H9 (cell line): ENCODE data around the gene RAP1B. TPM values are rescaled to one million over a fixed set of nuclear protein-coding genes. Genes with fewer than 3 reads are reported as not detected.

ENCODE experiments used
- DNase-seq: peaks from one replicate; pipeline ENCODE4 v3.0.0-alpha.2; 2017
- H2AFZ ChIP-seq: one replicate; pipeline ENCODE4 v1.6.1; 2013; ENCODE audit warnings: mild to moderate bottlenecking, low read length, control low read depth, moderate library complexity
- H2AK5ac ChIP-seq: 2 replicates; pipeline ENCODE4 v1.6.1; 2013; ENCODE audit warnings: low read length, control low read depth, mixed read lengths; ENCODE audit not compliant: insufficient read length
- H2BK120ac ChIP-seq: one replicate; pipeline ENCODE4 v1.6.1; 2013; ENCODE audit warnings: low read depth, mild to moderate bottlenecking, low read length, control low read depth, inconsistent platforms; ENCODE audit not compliant: poor library complexity, severe bottlenecking
- H2BK12ac ChIP-seq: 2 replicates; pipeline ENCODE4 v1.6.1; 2013; ENCODE audit warnings: low read length, control low read depth, mixed read lengths, low read depth; ENCODE audit not compliant: insufficient read length
- H2BK15ac ChIP-seq: 2 replicates; pipeline ENCODE4 v1.6.1; 2013; ENCODE audit warnings: low read depth, low read length, control low read depth
- H2BK20ac ChIP-seq: one replicate; pipeline ENCODE4 v1.6.1; 2013; ENCODE audit warnings: low read depth, mild to moderate bottlenecking, low read length, control low read depth, inconsistent platforms; ENCODE audit not compliant: poor library complexity, severe bottlenecking
- H2BK5ac ChIP-seq: 2 replicates; pipeline ENCODE4 v1.6.1; 2013; ENCODE audit warnings: low read length, control low read depth, mixed read lengths; ENCODE audit not compliant: insufficient read length
- H3K14ac ChIP-seq: 2 replicates; pipeline ENCODE4 v1.6.1; 2013; ENCODE audit warnings: low read length, control low read depth; ENCODE audit not compliant: insufficient read depth
- H3K18ac ChIP-seq: 2 replicates; pipeline ENCODE4 v1.6.1; 2013; ENCODE audit warnings: low read depth, mild to moderate bottlenecking, mixed read lengths, low read length, control low read depth; ENCODE audit not compliant: insufficient read length
- H3K23ac ChIP-seq: 2 replicates; pipeline ENCODE4 v1.6.1; 2013; ENCODE audit warnings: low read length, control low read depth, mixed read lengths, low read depth; ENCODE audit not compliant: insufficient read length
- H3K23me2 ChIP-seq: 2 replicates; pipeline ENCODE4 v1.6.1; 2013; ENCODE audit warnings: low read depth, mild to moderate bottlenecking, mixed read lengths, low read length, control low read depth; ENCODE audit not compliant: insufficient read length, poor library complexity, severe bottlenecking
- H3K27ac ChIP-seq: 2 replicates; pipeline ENCODE4 v1.5.1; 2013; ENCODE audit warnings: low read length, control low read depth, mixed read lengths, low read depth; ENCODE audit not compliant: insufficient read length
- H3K27me3 ChIP-seq: 2 replicates; pipeline ENCODE4 v1.6.1; 2013; ENCODE audit warnings: low read length, control low read depth, inconsistent platforms; ENCODE audit not compliant: insufficient read depth
- H3K4ac ChIP-seq: 2 replicates; pipeline ENCODE4 v1.6.1; 2013; ENCODE audit warnings: low read depth, mild to moderate bottlenecking, control low read depth, inconsistent platforms, low read length, moderate library complexity
- H3K4me1 ChIP-seq: 2 replicates; pipeline ENCODE4 v1.6.1; 2013; ENCODE audit warnings: low read length, control low read depth, inconsistent platforms; ENCODE audit not compliant: insufficient read depth
- H3K4me2 ChIP-seq: 2 replicates; pipeline ENCODE4 v1.6.1; 2013; ENCODE audit warnings: low read length, control low read depth, mixed read lengths; ENCODE audit not compliant: insufficient read length, insufficient read depth
- H3K56ac ChIP-seq: 2 replicates; pipeline ENCODE4 v1.6.1; 2013; ENCODE audit warnings: low read depth, mild to moderate bottlenecking, mixed read lengths, low read length, control low read depth; ENCODE audit not compliant: insufficient read length
- H3K79me1 ChIP-seq: 2 replicates; pipeline ENCODE4 v1.6.1; 2013; ENCODE audit warnings: low read depth, mild to moderate bottlenecking, moderate library complexity, low read length, control low read depth, inconsistent platforms; ENCODE audit not compliant: insufficient read depth, poor library complexity, severe bottlenecking
- H3K79me2 ChIP-seq: 2 replicates; pipeline ENCODE4 v1.6.1; 2013; ENCODE audit warnings: low read length, control low read depth, inconsistent platforms; ENCODE audit not compliant: insufficient read depth
- H3K9ac ChIP-seq: 2 replicates; pipeline ENCODE4 v1.6.1; 2013; ENCODE audit warnings: low read length, control low read depth, mixed read lengths; ENCODE audit not compliant: insufficient read length; ENCODE audit errors: extremely low read depth
- H3K9me3 ChIP-seq: one replicate; pipeline ENCODE4 v1.6.1; 2013; ENCODE audit warnings: low read depth, low read length, inconsistent platforms; ENCODE audit not compliant: control insufficient read depth
- H3T11ph ChIP-seq: one replicate; pipeline ENCODE4 v1.6.1; 2013; ENCODE audit warnings: mild to moderate bottlenecking, low read length, control low read depth, inconsistent platforms
- H4K20me1 ChIP-seq: one replicate; pipeline ENCODE4 v1.6.1; 2013; ENCODE audit not compliant: control insufficient read depth, insufficient read length, insufficient read depth
- H4K5ac ChIP-seq: 2 replicates; pipeline ENCODE4 v1.6.1; 2013; ENCODE audit warnings: low read depth, mild to moderate bottlenecking, mixed read lengths, low read length, control low read depth; ENCODE audit not compliant: insufficient read length
- H4K8ac ChIP-seq: replicated peaks from 2 replicates; pipeline ENCODE4 v1.6.1; 2013; ENCODE audit warnings: low read length, control low read depth, mixed read lengths, low read depth; ENCODE audit not compliant: insufficient read length
- H4K91ac ChIP-seq: 2 replicates; pipeline ENCODE4 v1.6.1; 2013; ENCODE audit warnings: low read depth, mild to moderate bottlenecking, moderate library complexity, mixed read lengths, low read length, control low read depth; ENCODE audit not compliant: insufficient read length
- H3K27ac Mint-ChIP-seq, 3 experiments: 2 replicates in 2 of 3; 3 replicates in 1 of 3; pipeline ENCODE4 v1.8.0; 2020 to 2021; ENCODE audit warnings: mixed read lengths in 3 of 3, mild to moderate bottlenecking in 1 of 3, moderate library complexity in 1 of 3
- H3K27me3 Mint-ChIP-seq: 2 replicates; pipeline ENCODE4 v1.8.0; 2021; ENCODE audit warnings: low read depth, mild to moderate bottlenecking, moderate library complexity, mixed read lengths
- H3K36me3 Mint-ChIP-seq, 3 experiments: 2 replicates in 2 of 3; 3 replicates in 1 of 3; pipeline ENCODE4 v1.8.0; 2020 to 2021; ENCODE audit warnings: low read depth in 3 of 3, mixed read lengths in 3 of 3; ENCODE audit not compliant: insufficient read depth in 1 of 3
- H3K4me1 Mint-ChIP-seq, 2 experiments: 2 replicates each; pipeline ENCODE4 v1.8.0; 2020; ENCODE audit warnings: mixed read lengths in 2 of 2
- H3K4me3 Mint-ChIP-seq, 2 experiments: 2 replicates in 1 of 2; 3 replicates in 1 of 2; pipeline ENCODE4 v1.8.0; 2020 to 2021; ENCODE audit warnings: mild to moderate bottlenecking in 2 of 2, mixed read lengths in 2 of 2, moderate library complexity in 1 of 2
- H3K9me3 Mint-ChIP-seq, 2 experiments: 2 replicates in 1 of 2; 3 replicates in 1 of 2; pipeline ENCODE4 v1.8.0; 2020; ENCODE audit warnings: mild to moderate bottlenecking in 2 of 2, mixed read lengths in 2 of 2, moderate library complexity in 1 of 2
- total RNA-seq: library from RNA; stranded (reverse); gene quantifications from 2 replicates; pipeline ENCODE4 v1.2.1, GENCODE V29; 2021
- TF ChIP-seq, protein P1 (sequence below): fragments of 200-600 bp; sonication (generic); conservative IDR thresholded peaks from 3 replicates; pipeline ENCODE4 v1.8.0; 2021; ENCODE audit warnings: antibody characterized with exemption, mild to moderate bottlenecking

RAP1B gene
- total RNA-seq, 1 experiment from 2014 or later, result 97.7 TPM

DNA sequence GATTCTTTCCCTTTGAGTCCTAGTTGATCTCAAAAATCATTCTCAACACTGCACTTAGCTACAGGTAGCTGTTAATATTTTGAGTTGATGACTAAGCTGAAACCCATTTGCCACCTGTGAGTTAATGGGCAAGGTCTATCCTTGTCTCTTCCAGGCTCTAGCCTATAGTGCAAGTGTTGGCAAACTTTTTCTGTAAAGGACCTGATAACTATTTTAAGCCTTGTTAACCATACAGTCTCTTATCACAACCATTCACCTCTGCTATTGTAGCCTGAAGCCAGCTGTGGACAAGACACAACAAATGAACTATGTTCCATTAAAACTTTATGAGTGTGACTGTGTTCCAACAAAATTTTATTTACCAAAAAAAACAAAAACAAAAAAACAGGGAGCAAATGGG is 19.4 kb downstream of the RAP1B start:
- H2BK5ac ChIP-seq, result no peak overlapping the region
- no peak overlapping the region for H2AK5ac ChIP-seq
- H3K9me3 Mint-ChIP-seq, result peaks cover 11% of the 10 kb centered on the region in 2 experiments; a peak in 4 of 5 replicates
- H2AFZ ChIP-seq, result no peak overlapping the region
- H4K5ac ChIP-seq, result no peak overlapping the region
- peaks cover 15% of the 10 kb centered on the region for H3K79me1 ChIP-seq
- H3K9ac ChIP-seq, result no peak overlapping the region
- H3T11ph ChIP-seq, result no peak overlapping the region
- no peak overlapping the region for H2BK20ac ChIP-seq
- no peak overlapping the region for H3K23ac ChIP-seq
- DNase-seq, result no peak
- H3K4me3 Mint-ChIP-seq, result no peak overlapping the region
- H3K27ac ChIP-seq, result no peak overlapping the region
- H3K23me2 ChIP-seq, result no peaks in the 10 kb centered on the region
- no peaks in the 10 kb centered on the region for H3K27me3 Mint-ChIP-seq
- no peak overlapping the region for H3K18ac ChIP-seq
- peaks cover 27 to 34% (median 32%) of the 10 kb centered on the region in 3 experiments for H3K36me3 Mint-ChIP-seq
- H4K20me1 ChIP-seq, result no peaks in the 10 kb centered on the region
- no peak overlapping the region for H2BK15ac ChIP-seq
- H2BK120ac ChIP-seq, result no peak overlapping the region
- no peaks in the 10 kb centered on the region for H3K4me1 ChIP-seq
- H3K4ac ChIP-seq, result no peak overlapping the region
- no peak overlapping the region for H2BK12ac ChIP-seq
- H3K4me1 Mint-ChIP-seq, result no peaks in the 10 kb centered on the region
- no peaks in the 10 kb centered on the region for H3K9me3 ChIP-seq
- peaks cover 6% of the 10 kb centered on the region; the same call in 1 of the 2 replicates for H3K79me2 ChIP-seq
- TF ChIP-seq, protein P1, sequence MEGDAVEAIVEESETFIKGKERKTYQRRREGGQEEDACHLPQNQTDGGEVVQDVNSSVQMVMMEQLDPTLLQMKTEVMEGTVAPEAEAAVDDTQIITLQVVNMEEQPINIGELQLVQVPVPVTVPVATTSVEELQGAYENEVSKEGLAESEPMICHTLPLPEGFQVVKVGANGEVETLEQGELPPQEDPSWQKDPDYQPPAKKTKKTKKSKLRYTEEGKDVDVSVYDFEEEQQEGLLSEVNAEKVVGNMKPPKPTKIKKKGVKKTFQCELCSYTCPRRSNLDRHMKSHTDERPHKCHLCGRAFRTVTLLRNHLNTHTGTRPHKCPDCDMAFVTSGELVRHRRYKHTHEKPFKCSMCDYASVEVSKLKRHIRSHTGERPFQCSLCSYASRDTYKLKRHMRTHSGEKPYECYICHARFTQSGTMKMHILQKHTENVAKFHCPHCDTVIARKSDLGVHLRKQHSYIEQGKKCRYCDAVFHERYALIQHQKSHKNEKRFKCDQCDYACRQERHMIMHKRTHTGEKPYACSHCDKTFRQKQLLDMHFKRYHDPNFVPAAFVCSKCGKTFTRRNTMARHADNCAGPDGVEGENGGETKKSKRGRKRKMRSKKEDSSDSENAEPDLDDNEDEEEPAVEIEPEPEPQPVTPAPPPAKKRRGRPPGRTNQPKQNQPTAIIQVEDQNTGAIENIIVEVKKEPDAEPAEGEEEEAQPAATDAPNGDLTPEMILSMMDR, result no peak
- H3K4me2 ChIP-seq, result no peak overlapping the region
- H4K8ac ChIP-seq, result no peak overlapping the region
- no peak overlapping the region for H3K14ac ChIP-seq
- no peak overlapping the region for H3K56ac ChIP-seq
- H3K27ac Mint-ChIP-seq, result peak overlapping the region in 2 of 3 experiments; percentile 49 to 77; a peak in 3 of 7 replicates
- H4K91ac ChIP-seq, result no peak overlapping the region
- H3K27me3 ChIP-seq, result no peaks in the 10 kb centered on the region
